ENCODE data around the gene SPATA19. TPM values are rescaled to one million over a fixed set of nuclear protein-coding genes. Genes with fewer than 3 reads are reported as not detected.

SPATA19 gene
- total and polyA plus RNA-seq, 2 of the 4 experiments (the other 2 are of a cell fraction): not detected

DNA sequence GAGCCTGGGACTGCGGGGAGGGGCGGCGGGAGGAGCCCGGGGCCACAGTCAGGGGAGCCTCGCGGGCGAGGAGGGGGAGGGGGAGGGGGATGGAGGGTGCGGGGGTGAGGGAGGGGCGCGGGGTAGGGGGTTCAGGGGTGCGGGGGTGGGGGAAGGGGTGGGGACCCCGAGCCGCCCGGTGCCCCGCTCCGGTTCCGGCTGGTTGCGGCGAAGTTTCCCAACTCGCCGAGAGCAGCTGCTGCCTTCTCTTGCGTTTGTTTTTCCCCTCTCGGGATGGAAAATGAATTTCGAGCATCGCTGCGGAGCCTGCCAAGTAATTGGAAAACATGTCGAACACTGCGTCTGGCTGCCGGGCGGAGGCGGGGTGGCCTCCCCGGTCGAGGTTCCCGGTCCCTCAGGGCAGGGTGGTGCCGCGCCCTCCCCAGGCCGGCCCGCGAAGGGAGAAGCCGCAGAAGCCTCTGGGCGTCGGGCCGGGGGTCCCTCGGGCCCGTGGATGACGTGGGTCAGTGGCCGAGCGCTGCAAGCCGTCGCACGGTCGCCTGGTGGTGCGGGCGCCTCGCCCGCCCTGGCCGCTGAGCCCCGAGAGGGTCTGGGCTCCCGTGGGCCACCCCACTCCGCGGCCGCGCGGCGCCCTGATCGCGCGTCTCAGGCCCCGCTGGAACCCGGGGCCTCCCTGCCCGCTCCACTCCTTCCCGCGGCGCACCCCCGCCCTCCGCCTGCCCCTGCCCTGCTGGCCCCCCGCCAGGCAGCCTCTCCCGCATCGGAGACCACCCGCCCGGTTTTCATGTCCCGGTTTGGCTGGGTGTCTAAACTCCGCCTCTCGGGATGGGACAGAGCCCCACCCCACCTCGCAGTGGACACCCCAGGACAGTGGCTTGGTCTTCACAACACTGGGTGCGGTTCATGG lies 12.1 kb downstream of the SPATA19 start:
- Histone ChIP-seq H3K4me2 (ENCODE audit: low read depth, low read length) (no peak overlapping the region), H3K56ac (ENCODE audit: extremely low read depth, insufficient read depth, low read length) (no peak overlapping the region), H3K9ac (ENCODE audit: low read depth, low read length) (no peak overlapping the region), H2BK15ac (ENCODE audit: low read depth, low read length) (no peak overlapping the region), H2AK5ac (ENCODE audit: low read depth, low read length) (no peak overlapping the region), H3K27me3 (ENCODE audit: control insufficient read depth, insufficient read depth, low read length) (no peaks in the 10 kb centered on the region), H3K18ac (ENCODE audit: low read depth, low read length) (no peak overlapping the region), H2BK120ac (ENCODE audit: low read depth, low read length) (no peak overlapping the region), H3K4me3 (ENCODE audit: insufficient read depth, low read depth, low read length) (no peak overlapping the region), H4K91ac (ENCODE audit: insufficient read depth, low read depth, low read length) (no peak overlapping the region), H3K23ac (ENCODE audit: low read depth, low read length) (no peak overlapping the region), H3K4me1 (ENCODE audit: control insufficient read depth, insufficient read depth, low read length) (no peaks in the 10 kb centered on the region), H4K20me1 (ENCODE audit: insufficient read depth, low read length) (no peaks in the 10 kb centered on the region), H3K9me3 (ENCODE audit: control insufficient read depth, insufficient read depth, low read length) (peaks cover 48% of the 10 kb centered on the region), H3K27ac (ENCODE audit: insufficient read depth, low read length) (no peak overlapping the region), H4K8ac (ENCODE audit: low read depth in 2 of 2, low read length in 2 of 2) (no peak overlapping the region), H2AFZ (replicated peaks; ENCODE audit: low read length, poor library complexity) (no peak overlapping the region), H3K4ac (ENCODE audit: low read depth, low read length) (no peak overlapping the region), H3K79me1 (ENCODE audit: low read depth in 1 of 2, low read length in 2 of 2) (no peaks in the 10 kb centered on the region), H2BK5ac (ENCODE audit: low read depth, low read length, poor library complexity, severe bottlenecking) (no peak overlapping the region), H3K14ac (replicated peaks; ENCODE audit: low read depth, low read length) (no peak overlapping the region), H3K9me1 (ENCODE audit: insufficient read depth, low read length) (no peaks in the 10 kb centered on the region), H4K5ac (ENCODE audit: low read depth, low read length) (no peak overlapping the region), H3K36me3 (ENCODE audit: control insufficient read depth, insufficient read depth, low read length) (no peaks in the 10 kb centered on the region), H2AK9ac (replicated peaks; ENCODE audit: low read depth, low read length, poor library complexity) (no peak overlapping the region), H2BK20ac (ENCODE audit: low read depth, low read length) (no peak overlapping the region)
- intact Hi-C loops (cut with micrococcal nuclease) (no loop called here), in situ Hi-C loops (cut with MboI; ENCODE audit: low sequenced_read_pairs) (no loop called here), dilution Hi-C loops (cut with HindIII; ENCODE audit: low sequenced_read_pairs, unreplicated experiment) (no loop called here)
- DNase-seq (no peak), ATAC-seq (ENCODE audit: low read depth) (no peak)
- 91% methylated on average over 44 of the region's 86 CpGs; no CpG with 5 or more reads in 1 of the 2 experiments for WGBS, 2 experiments (ENCODE audit: extremely low coverage in 2 of 2, insufficient read length in 1 of 2)
- POLR2A ChIA-PET (ENCODE audit: unreplicated experiment): no interaction called here
- TF ChIP-seq, protein P1, sequence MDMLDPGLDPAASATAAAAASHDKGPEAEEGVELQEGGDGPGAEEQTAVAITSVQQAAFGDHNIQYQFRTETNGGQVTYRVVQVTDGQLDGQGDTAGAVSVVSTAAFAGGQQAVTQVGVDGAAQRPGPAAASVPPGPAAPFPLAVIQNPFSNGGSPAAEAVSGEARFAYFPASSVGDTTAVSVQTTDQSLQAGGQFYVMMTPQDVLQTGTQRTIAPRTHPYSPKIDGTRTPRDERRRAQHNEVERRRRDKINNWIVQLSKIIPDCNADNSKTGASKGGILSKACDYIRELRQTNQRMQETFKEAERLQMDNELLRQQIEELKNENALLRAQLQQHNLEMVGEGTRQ (IDR thresholded peaks at IDR 0.05; ENCODE audit: low read depth, low read length): no peak
- TF ChIP-seq FOS (IDR thresholded peaks at IDR 0.05; ENCODE audit: low read depth, low read length) (no peak), MXI1 (IDR thresholded peaks at IDR 0.05; ENCODE audit: borderline replicate concordance, low read depth, low read length) (no peak), SMC3 (IDR thresholded peaks at IDR 0.05; ENCODE audit: low read depth, low read length) (no peak), RAD21 (IDR thresholded peaks at IDR 0.05; ENCODE audit: low read length) (no peak), BHLHE40 (IDR thresholded peaks at IDR 0.05; ENCODE audit: low read depth, low read length) (no peak), RFX5 (IDR thresholded peaks at IDR 0.05; ENCODE audit: low read depth, low read length) (no peak), MAZ (IDR thresholded peaks at IDR 0.05; ENCODE audit: borderline replicate concordance, low read depth, low read length) (no peak), RCOR1 (IDR thresholded peaks at IDR 0.05; ENCODE audit: insufficient replicate concordance, low read length) (no peak), MAFK (IDR thresholded peaks at IDR 0.05; ENCODE audit: low read depth, low read length) (no peak), NFE2L2 (IDR thresholded peaks at IDR 0.05; ENCODE audit: low read depth, low read length) (no peak), CHD1 (IDR thresholded peaks at IDR 0.05; ENCODE audit: low read depth, low read length) (no peak)
- TF ChIP-seq, protein P2, sequence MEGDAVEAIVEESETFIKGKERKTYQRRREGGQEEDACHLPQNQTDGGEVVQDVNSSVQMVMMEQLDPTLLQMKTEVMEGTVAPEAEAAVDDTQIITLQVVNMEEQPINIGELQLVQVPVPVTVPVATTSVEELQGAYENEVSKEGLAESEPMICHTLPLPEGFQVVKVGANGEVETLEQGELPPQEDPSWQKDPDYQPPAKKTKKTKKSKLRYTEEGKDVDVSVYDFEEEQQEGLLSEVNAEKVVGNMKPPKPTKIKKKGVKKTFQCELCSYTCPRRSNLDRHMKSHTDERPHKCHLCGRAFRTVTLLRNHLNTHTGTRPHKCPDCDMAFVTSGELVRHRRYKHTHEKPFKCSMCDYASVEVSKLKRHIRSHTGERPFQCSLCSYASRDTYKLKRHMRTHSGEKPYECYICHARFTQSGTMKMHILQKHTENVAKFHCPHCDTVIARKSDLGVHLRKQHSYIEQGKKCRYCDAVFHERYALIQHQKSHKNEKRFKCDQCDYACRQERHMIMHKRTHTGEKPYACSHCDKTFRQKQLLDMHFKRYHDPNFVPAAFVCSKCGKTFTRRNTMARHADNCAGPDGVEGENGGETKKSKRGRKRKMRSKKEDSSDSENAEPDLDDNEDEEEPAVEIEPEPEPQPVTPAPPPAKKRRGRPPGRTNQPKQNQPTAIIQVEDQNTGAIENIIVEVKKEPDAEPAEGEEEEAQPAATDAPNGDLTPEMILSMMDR (conservative IDR thresholded peaks at IDR 0.05; ENCODE audit: low read depth, low read length): no peak
- TF ChIP-seq, protein P3, sequence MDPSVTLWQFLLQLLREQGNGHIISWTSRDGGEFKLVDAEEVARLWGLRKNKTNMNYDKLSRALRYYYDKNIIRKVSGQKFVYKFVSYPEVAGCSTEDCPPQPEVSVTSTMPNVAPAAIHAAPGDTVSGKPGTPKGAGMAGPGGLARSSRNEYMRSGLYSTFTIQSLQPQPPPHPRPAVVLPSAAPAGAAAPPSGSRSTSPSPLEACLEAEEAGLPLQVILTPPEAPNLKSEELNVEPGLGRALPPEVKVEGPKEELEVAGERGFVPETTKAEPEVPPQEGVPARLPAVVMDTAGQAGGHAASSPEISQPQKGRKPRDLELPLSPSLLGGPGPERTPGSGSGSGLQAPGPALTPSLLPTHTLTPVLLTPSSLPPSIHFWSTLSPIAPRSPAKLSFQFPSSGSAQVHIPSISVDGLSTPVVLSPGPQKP (IDR thresholded peaks at IDR 0.05; ENCODE audit: borderline replicate concordance, low read depth, low read length): no peak
- CTCF ChIA-PET: no interaction called here
- no TSS peak for BruUV-seq (replicated peaks)
